Hepatic stellate cell (primary cell): ENCODE results near the gene MRGPRF.
"Not testable (repeated sequence)": the region's sequence is repeated elsewhere in the genome, so short reads cannot be mapped to it uniquely, and the experiment has no call there.

Source experiments
- DNase-seq: peaks from one replicate; pipeline ENCODE4 v3.0.0; 2011; ENCODE audit warnings: low spot score

Gene MRGPRF

DNA sequence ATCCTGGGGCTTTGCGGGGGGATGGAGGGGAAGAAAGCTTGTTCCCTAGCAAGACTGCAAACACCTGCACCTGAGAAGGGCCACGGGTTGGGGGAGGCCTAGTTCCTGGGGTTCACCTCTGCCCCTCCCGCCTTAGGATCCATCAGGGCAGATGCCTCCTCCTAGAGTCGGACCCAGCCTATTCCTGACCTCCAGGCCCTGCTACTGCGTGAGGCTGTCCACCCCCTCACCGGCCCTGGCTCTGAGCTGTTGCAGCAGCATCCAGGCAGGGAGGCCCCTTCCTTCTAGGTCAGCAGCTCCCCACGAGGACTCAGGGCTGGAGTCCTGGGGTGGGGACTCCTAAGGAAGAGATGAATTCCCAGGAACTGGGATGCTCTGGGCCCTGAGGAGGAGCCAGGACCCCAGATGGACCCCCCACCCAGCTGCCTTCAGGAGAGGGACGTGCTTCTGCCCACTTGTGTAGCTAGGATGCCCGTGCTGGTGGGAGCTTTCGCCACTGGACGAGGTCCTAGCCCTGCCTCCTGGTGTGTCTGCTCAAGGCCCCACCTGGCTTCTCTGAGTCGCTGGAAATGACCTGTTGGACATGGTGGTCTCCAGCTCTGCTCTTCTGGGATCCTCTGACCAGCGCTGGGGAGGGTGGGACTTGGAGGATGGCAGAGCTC lies 10.3 kb downstream of the MRGPRF start:
- no peak for DNase-seq

DNA sequence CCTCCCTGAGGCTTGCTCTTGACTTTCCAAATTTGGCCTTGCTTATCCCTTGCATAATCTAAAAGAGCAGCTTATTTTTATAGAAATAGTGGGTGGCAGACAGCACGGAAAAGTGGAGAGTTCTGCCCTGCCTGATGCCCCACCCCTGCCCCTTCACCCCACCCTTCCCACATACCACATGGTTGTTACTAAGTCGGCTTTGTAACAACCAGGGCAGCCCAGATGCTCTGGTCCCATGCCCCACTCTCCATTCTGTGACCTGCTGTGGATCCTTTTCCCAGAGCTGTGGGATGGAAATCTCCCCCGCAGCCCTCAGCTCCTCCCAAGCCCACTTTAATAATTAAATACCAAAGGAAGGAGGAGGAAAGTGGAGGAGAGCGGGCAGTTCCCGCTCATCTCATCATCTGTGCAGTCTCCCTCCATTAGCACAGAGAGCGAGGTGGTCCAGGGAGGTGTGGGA lies 10.9 kb downstream of the MRGPRF start:
- DNase-seq = no peak

DNA sequence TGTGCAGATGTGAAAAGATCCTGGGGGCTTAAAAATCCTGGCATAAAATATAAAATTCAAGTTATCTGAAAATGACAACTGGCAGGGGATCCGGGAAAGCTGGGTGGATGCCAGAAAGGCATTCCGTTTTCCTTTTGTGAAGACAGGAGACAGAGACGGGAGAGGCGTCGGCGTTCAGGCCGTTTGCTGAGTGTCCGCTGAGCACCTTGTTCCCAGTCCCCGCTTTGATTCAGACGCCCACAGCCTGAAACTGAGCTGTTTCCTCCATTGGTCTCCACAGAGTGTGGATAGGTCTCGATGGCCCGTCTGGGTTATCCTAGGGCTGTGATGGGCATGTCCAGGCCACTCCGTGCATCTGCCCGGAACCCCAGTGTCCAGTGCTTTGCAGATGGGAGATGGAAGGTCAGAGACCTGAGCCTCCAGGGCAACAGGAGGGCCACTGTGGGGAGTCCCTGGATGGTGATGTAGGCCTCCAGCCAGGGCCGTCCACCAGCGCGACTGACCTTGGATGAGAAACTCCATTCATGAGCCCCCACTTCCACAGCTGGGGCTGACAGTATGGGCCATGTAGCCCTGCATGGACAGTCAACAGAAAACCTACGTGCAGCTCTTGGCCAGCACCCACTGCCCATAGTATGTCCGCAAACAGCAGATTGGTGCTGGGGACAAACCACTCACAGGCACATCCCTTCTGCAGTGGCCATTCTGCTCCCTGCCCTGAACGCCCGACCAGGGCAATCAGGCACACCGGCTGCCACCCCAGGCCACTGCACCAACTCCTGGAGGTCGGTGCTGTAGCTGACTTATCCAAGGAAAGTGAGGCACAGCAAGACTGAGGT lies 11.6 kb downstream of the MRGPRF start:
- DNase-seq = no peak

GRCh38 chr11:69000831-69001242 lies 12.2 kb downstream of the MRGPRF start:
- peak; percentile 92 for DNase-seq

DNA sequence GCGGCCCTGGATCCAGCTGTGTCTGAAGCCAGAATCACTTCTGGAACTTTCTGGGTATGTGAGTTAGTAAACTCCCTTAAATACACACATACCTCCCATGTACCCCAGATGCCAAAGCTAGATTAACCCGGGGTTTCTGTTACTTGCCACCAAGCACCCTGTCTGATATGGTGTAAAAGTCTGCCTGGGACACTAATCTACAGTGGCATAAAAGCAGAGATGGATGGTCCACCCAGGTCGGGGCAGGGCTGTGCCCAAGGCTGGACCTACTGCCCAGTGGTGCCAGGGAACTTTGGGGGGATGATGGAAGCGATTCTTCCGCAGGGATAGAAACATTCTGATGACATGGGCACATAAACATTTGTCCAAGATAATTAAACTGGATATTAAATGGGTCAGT lies 12.7 kb downstream of the MRGPRF start:
- DNase-seq = no peak

GRCh38 chr11:68999748-69000355 lies 13.2 kb downstream of the MRGPRF start:
- not testable (repeated sequence) for DNase-seq

GRCh38 chr11:68999093-68999747 lies 13.8 kb downstream of the MRGPRF start:
- no peak for DNase-seq

GRCh38 chr11:68998390-68998911 lies 14.6 kb downstream of the MRGPRF start:
- no peak for DNase-seq

GRCh38 chr11:68997995-68998348 lies 15.1 kb downstream of the MRGPRF start:
- no peak for DNase-seq

DNA sequence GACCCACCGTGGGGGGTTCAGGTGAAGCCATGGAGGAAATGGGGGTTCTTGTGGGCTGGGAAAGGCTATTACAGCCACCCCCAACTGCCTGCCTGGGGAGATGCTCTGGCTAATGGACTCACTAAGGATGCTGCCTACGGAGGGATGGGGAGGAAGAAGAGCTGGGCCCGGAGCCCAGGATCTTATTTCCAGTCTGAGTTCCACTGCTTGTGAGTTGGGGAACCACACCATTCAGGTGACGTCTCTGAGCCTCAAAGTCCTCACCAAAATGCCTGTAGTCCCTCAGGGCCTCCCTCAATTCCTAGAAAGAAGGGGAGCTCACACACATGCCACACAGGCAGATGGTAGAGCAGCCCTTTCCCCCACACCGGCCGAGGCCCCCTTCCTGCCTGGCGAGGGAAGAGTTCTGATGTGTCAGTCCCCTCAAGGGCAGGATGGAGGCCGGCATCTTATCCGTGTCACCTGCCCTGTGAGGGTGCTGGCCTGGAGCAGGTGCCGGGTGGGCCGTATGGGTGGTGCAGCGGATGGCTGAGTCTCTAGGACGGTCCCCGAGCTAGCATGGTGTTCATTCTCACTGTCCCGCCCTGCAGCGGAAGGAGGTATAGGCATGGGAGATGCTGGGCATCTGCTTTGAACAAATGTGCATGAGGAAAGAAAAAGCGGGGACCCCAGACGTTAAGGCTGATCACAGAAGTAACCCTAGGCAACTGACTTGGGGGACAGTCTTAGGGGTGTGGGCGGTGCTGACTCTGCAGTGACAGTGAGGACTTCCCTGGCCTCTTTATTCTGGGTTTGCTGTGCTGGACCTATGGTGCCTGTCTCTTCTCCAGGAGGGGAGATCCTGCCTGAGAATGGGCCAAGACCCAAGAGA lies 15.7 kb downstream of the MRGPRF start:
- no peak for DNase-seq

- no peak for DNase-seq
Observed at GRCh38 chr11:68996376-68997123, 16.5 kb downstream of the MRGPRF start.

GRCh38 chr11:68994894-68995285 lies 18.2 kb downstream of the MRGPRF start:
- DNase-seq = no peak

DNA sequence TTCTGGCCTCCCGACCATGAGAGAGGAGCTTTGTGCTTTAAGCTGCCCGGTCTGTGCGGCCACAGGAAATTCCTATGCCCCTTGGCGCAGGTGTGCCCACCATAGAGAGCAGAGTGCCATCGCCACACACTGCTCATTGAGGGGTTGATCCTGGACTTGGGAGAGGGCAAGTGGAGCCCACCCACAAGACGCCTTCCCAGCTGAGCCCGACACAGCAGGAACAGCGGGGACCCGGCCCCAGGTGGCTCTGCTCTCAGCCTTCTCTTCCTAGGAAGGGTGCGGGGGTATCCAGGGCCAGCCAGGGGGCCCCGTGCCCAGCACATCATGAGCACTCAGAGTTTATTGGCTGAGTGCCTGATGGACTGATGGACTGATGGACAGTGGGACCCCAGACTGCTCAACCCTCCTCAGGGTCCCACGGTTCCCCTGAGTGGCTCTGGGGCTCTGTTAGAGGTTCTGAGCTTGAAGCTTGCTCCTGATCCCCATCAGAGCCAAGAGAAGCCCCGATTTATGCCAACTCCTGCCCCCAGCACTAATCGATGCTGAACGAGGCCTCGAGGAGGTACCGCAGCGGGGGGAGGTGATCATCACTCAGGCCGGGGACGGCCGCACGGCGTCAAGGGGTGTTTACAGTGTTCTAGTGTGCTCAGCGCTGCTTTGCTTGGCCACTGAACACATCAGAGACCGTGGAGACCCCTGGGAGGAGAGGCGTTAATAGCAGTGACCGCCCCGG lies 18.7 kb downstream of the MRGPRF start:
- no peak for DNase-seq

DNA sequence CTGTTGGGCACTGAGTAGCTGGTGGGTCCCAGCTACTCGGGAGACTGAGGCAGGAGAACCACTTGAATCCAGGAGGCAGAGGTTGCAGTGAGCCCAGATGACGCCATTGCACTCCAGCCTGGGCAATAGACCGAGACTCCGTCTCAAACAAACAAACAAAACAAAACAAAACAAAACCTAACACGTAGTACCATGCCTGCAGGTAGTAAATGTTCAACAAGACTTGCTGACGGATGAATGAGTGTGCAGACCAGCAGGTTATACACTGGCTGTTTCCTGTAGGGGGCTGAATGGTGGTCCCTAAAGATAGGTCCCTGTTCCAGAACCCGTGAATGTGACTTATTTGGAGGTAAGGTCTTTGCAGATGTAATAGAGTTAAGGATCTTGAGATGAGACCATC lies 19.5 kb downstream of the MRGPRF start:
- DNase-seq = no peak

GRCh38 chr11:68992743-68993255 lies 20.2 kb downstream of the MRGPRF start:
- DNase-seq = no peak

DNA sequence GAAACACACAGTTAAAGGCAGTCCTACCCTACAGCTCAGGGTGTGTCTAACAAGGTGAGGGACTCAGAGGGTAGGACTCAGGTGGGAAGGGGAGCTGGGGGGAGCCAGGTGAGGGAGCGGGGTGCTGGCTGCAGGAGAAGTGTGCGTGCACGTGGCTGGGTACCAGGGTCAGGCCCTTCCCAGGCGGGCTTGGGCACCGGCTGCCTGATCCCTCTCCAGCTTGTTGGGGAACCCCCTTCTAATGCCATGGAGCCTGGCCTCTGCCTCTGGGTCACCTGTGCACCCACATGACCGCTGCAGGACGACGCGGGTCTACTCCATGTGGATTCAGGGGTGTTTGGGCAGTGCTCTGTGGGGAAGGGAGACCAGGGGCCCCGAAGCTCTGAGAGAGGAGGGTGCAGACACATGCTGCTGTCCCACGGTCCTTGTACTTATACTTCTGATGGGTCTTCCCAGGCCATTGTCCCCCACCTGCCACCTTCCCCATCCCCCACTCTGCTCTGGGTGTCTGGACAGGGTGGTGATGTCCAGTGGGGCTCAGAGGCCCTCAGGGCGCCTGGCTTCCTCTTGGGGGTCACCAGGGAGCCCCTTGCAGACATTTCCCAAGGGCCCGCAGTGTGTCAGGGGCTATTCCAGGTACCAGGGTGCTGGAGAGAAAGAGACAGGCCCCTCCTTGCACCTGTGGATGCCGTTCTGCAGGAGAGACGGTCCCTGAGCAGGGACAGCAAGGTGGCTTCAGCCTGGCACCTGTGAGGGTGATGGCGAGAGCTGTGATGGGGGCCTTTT lies 21.9 kb downstream of the MRGPRF start:
- no peak for DNase-seq

- DNase-seq = no peak
Observed at GRCh38 chr11:68989936-68990606, 23.0 kb downstream of the MRGPRF start.

GRCh38 chr11:68988491-68988890 lies 24.6 kb downstream of the MRGPRF start:
- DNase-seq = no peak
